Measurements from ENCODE around the gene SPCS1.

Gene SPCS1

GRCh38 chr3:52730681-52731080 lies 24.8 kb downstream of the SPCS1 start:
- DNase-seq (ENCODE audit: low read depth in 2 of 2), result no peak

DNA sequence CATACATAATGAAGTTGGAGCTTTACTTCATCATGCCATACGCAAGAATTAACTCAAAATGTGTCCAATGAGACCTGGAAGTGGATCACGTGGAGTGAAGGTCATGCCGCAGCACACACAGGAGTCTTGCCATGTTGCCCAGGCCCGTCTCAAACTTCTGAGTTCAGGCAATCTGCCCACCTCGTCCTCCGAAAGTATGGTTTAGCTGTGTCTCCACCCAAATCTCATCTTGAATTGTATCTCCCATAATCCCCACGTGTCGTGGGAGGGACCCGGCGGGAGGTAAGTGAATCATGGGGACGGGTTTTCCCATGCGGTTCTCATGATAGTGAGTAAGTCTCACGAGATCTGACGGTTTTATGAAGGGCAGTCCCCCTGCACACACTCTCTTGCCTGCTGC lies 25.7 kb downstream of the SPCS1 start:
- DNase-seq (ENCODE audit: low read depth in 2 of 2), result no peak

DNA sequence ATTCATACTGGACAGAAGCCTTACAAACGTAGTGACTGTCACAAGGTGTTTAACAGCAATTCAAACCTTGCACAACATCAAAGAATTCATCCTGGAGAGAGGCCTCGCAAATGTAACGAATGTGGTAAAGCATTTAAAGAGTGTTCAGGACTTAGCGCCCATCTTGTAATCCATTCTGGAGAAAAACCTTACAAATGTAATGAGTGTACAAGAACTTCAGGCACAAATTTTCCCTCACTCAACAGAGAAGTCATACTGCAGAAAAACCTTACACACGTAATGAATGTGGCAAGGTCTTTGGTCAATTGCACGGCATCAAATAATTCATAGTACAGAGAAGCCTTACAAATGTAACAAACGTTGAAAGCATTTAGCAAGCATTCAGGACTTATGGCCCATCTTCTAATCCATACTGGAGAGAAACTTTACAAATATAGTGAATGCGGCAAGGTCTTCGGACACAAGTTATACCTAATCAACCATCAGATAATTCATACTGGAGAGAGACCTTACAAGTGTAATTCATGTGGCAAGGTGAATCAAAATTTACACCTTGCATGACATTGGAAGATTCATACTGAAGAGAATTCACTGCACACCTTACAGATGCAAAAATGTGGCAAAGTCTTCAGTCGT lies 27.5 kb downstream of the SPCS1 start:
- no peak for DNase-seq (ENCODE audit: low read depth in 2 of 2)

DNA sequence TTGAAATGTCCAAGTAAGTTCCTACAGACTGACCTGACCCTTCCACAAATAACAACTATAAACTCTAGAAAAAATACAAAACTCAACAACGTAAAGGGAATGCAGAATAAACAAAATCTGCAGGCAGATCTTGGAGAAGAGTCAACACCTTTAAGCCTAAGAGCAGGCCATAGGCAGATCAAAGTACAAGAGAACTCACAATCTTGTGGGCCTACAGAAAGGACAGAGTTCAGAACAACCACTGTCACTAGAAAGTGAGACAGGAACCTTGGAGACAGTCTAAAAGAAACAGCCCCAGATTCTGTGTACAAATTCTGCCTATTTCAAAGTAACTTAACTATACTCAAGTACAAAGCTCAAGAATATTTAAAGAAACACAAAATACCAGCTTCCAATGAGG lies 33.8 kb downstream of the SPCS1 start:
- no peak for DNase-seq (ENCODE audit: low read depth in 2 of 2)

DNA sequence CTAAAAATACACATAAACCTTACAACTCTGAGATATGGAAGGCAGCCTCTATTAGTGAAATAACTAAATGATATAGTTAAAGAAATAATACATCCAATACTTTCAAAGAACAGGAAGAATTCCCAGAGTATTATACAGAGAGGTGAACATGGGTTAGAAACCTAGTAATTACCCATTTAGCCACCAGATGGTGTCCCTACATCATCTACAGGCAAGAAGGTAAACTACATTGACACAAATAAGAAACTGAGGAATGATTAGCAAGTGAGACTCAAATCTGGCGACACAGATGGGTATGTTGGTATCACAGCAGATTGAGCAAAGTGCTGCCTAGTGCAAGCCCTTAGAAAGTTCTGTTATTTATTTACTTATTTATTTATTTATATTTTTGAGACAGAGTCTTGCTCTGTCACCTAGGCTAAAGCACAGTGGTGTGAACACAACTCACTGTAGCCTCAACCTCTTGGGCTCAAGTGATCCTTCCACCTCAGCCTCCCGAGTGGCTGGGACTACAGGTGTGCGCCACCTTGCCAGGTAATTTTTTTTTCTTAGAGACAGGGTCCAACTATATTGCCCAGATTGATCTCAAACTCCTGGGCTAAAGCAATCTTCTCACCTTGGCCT lies 36.6 kb downstream of the SPCS1 start:
- DNase-seq (ENCODE audit: low read depth in 2 of 2), result no peak

DNA sequence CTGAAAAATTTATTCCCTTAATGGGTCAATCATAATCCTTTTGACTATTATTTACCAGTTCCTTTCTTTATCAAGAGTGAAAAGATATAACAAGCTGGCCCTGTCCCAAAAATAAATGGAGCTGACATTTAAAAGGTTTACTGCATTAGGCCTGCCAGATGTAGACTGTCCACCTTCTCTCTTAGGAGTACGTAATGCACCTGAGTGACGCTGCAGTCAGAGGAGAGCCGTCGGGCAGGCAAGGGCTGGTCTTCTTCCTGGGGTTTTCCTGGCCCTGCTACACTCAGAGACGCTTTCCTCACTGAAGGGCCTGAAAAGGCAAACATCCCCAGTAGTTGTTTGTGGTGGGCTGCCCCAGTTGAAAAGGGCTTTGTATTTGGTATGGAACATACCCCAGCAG lies 37.2 kb downstream of the SPCS1 start:
- DNase-seq (ENCODE audit: low read depth in 2 of 2), result no peak

DNA sequence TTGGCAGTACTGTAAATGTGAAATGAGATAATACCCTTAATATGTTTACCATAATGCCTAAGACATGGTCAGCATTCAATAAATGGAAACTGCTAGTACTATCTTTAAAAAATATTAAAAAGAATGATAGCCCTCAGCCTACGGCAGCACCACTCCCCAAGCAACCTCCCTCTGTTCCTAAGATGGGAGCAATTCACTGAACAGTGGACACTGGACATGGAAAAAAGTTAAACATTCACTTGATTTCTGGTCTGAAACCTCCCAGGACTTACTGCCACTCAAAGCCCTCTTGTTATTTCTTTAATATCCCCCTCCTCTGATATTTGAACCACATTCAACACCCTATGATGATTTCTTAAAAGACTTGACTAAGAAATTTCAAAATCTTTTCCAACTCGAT lies 37.8 kb downstream of the SPCS1 start:
- DNase-seq (ENCODE audit: low read depth in 2 of 2), result no peak

DNA sequence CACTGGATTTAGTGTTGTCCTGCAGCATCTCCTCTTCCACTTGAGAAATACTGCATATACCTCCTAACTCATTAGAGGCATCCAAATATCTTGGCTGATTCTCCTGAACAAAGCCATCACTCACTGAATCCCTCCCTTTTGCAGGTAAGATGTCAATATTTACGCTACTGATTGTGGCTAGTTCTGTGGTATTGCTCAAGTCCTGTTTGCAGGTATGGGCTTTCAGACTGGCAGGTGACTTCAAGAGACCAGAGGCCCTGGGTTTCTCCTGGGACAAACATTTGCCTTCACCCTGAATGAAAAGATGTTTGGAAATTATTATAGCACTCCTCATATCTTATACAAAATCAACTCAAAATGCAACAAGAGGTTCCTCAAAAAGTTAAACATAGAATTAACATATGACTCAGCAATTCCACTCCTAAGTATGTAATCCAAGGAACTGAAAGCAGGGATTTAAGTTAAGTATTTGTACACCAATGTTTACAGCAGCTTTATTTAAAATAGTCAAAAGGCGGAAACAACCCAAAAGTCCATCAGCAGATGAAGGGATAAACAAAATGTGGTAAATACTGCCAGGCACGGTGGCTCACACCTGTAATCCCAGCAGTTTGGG lies 46.2 kb downstream of the SPCS1 start:
- DNase-seq (ENCODE audit: low read depth in 2 of 2), result no peak

DNA sequence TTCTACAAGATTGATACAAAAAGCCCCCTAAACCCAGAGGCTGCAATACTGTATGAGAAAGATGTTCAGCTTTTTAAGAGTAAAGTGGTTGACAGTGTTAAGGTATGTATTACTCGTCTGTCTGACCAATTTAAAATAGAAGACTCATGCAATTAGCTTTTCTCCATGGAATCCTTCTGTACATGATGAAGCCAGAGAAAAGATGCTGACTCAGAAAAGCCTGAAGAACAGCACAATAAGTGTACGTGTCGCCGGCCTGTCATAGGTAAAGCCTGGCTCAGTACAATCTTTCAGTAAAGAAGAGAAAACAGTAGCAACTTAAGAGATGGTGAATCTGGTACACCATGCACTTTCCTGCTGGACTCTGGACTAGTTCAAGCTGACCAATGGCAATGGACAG lies 48.5 kb downstream of the SPCS1 start:
- DNase-seq (ENCODE audit: low read depth in 2 of 2), result no peak

DNA sequence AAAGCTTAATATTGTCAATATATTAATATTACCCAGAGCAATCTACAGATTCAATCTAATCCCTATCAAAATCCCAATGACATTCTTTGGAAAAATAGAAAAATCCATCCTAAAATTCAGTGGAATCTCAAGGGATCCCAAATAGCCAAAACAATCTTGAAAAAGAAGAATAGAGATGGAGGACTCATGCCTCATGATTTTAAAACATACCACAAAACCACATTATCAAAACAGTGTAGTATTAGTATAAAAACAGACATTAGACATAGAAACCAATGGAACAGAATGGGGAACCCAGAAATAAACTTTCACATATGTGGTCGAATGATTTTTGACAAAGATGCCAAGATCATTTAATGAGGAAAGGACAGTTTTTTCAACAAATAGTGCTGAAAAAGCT lies 50.2 kb downstream of the SPCS1 start:
- no peak for DNase-seq (ENCODE audit: low read depth in 2 of 2)

All from stimulated activated CD8-positive, alpha-beta memory T cell treated with anti-CD3 and anti-CD28 coated beads, Interleukin-15, amount 100 ng/mL, for 48 hours (primary cell).